HG02798 (cell line): ENCODE results near the gene ADAMTSL2.

Source experiments
- ATAC-seq: cut with Tn5 transposase; IDR thresholded peaks from one replicate; pipeline ENCODE4 v1.9.1; 2021; ENCODE audit warnings: mild to moderate bottlenecking; ENCODE audit not compliant: unreplicated experiment, poor library complexity

ADAMTSL2 gene

DNA sequence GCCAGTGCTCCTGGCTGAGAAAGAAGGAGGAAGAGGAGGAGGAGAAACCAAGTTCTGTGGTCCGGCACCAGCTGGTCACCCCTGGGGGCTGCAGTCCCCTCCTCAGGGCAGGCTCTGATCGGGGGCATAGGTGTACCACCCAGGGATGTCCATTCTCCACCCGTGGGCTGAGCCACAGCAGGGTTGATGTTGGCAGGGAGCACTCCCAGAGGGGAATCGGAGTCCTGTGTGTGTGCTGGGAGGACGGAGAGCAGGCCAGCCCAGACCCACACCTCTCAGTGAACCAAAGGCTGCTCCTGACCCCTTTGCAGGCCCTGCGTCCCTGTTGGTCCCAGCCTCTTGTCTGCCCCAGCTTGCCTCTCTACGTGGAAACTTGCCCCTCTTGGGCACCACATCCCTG lies 4.6 kb upstream of the ADAMTSL2 start:
- ATAC-seq: no peak

DNA sequence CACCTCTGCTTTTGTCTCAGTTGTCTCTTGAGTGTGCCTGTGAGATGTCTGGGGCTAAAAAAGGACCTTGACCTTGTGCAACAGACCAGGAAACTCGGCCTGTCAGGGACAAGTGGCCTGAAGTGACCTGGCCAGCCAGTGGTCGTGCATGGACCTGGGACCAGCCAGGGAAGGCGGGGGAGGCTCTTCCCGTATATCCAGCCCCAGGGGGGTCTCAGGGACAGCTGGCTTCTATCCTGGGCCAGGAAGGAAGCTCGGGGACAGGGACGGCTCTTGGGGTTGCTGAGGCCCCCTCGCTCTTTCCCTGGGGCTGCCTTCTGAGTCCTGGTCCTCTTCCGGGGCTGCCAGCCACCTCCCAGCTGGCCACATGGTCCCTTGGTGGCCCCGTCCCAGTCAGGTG lies 3.2 kb upstream of the ADAMTSL2 start:
- no peak for ATAC-seq

DNA sequence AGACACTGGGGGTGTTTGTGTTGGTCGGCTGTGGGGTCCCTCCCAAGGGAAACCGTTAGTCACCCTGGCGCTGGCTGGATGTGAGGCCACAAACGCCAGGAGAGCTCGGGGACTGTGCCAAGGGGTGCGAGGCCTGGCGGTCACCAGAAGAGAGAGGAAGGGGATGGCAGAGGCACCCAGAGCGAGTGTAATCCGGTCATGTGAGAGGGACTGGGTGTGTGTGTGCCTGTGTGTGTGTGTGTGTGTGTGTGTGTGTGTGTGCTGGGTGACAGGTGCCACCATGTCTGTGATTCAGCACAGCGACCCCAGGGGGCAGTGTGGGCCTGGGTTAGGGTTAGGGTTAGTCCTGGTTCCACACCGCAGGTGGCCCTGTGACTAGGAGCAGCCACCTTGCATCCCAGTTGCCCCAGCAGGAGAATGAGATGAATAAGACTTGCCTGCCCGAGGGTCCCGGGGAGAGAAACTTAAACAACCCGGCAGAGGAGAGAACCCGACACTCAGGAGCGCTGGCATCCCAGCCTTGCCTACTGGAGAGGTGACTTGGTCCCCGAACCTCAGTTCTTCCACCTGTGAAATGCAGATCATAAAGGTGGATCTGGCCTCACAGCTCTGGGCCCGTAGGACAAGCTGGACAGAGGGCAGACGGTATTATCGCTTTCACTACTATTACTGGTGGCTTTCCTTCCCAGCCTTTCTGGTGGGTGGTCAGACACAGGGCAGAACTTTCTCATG lies 1.4 kb upstream of the ADAMTSL2 start:
- ATAC-seq: no peak

DNA sequence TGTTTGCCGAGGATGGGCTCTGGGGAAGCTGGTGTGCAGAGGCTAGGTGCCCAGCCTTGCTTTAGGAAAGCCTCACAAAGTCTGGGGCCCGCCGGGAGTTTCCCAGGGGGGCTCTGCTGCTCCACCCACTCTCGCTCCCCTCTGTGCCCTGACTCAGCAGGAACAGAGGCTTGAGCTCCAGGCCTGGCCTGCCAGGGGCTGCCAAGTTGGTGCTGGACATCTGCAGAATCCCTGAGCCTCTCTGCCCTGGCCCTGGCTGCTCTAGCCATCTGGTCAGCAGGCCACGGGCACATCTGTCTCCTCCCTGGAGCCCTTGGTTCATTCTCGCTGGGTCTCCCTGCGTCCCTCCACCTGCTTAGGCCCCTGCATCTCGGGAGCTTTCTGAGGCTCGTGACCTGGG lies 647 bp upstream of the ADAMTSL2 start:
- ATAC-seq: no peak

DNA sequence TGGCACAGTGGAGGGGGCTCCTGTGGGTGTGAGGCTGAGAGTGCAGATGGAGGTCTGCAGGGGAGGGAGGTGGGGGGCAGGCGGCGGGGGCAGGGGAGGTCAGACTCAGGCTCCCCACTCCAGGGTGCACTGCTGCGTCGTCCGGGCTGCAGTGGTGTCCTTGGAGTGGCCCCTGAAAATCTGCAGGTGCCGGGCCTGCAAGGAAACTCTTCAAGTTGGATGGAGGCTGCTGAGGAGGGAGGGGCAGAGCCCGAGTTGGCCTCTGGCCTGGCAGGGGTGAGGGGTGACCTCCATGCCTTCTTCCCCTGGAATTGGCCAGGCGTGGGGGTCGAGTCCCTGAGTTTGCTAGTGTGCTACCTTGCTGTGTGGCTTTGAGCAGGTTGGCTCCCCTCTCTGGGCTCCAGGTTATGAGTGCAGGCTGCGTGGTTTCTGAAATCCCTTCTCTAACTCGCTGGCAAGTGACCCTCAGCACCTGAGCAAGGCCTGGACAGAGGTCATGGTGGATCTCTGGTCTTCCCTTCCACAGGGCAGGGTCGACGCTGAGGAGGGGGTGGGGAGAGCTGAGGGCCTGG lies 888 bp downstream of the ADAMTSL2 start:
- ATAC-seq: no peak

- no peak for ATAC-seq
These were observed 1.6 kb downstream of the ADAMTSL2 start for GRCh38 chr9:133536080-133536479.

DNA sequence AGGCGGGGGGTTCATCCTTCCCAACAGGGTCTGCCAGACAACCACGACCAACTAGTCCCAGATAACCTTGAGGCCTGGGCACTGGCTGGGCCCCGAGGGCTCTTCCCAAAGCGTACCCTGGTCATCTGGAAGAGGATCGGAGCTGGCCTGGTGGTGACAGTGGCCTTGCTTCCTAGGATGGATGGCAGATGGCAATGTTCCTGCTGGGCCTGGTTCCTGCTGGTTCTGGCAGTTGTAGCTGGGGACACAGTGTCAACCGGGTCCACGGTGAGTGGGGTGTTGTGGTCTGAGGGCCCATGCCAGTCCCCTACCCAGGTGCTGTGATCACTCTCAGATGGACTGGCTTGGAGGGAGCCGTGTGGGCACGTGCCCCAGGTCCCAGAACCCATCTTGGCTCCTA lies 2.0 kb downstream of the ADAMTSL2 start:
- ATAC-seq: no peak

GRCh38 chr9:133537257-133537656 lies 2.8 kb downstream of the ADAMTSL2 start:
- ATAC-seq: no peak

- no peak for ATAC-seq
These were observed 3.7 kb downstream of the ADAMTSL2 start for GRCh38 chr9:133538176-133538575.

- no peak for ATAC-seq
These were observed 4.6 kb downstream of the ADAMTSL2 start for GRCh38 chr9:133538851-133539833.

DNA sequence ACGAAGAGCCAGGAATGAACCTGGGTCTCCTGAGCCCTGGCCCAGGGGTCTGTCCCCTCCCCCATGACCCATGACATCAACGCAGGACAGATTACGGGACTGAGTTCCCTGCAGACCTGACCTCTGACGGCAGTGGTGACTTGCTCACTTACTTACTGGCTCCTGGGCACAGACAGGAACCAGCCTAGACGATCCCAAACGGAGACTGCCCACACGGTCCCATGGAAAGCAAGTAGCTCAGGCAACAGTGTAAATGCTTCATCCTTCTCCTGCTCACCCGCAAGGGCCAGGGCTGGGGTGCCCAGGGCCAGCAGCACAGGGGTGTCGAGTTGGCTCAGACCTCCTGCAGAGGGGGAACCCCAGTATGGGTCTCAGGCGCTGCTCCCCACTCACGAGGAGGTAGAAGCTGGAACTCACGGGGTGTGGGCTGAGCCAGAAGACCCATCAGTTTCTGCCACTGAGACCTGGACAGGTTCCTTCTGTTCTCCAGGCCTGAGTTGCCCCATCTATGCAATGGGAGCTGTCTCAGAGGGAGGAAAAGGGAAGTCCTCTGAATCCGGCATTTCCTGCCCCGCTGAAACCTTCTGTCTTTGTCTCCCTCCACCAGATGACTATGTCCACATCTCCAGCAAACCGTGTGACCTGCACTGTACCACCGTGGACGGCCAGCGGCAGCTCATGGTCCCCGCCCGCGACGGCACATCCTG lies 5.6 kb downstream of the ADAMTSL2 start:
- no peak for ATAC-seq

GRCh38 chr9:133540698-133541025 lies 6.2 kb downstream of the ADAMTSL2 start:
- ATAC-seq: no peak

- ATAC-seq: no peak
These were observed 7.5 kb downstream of the ADAMTSL2 start for GRCh38 chr9:133542002-133542401.

- ATAC-seq: no peak
These were observed 9.4 kb downstream of the ADAMTSL2 start for GRCh38 chr9:133543772-133544467.

DNA sequence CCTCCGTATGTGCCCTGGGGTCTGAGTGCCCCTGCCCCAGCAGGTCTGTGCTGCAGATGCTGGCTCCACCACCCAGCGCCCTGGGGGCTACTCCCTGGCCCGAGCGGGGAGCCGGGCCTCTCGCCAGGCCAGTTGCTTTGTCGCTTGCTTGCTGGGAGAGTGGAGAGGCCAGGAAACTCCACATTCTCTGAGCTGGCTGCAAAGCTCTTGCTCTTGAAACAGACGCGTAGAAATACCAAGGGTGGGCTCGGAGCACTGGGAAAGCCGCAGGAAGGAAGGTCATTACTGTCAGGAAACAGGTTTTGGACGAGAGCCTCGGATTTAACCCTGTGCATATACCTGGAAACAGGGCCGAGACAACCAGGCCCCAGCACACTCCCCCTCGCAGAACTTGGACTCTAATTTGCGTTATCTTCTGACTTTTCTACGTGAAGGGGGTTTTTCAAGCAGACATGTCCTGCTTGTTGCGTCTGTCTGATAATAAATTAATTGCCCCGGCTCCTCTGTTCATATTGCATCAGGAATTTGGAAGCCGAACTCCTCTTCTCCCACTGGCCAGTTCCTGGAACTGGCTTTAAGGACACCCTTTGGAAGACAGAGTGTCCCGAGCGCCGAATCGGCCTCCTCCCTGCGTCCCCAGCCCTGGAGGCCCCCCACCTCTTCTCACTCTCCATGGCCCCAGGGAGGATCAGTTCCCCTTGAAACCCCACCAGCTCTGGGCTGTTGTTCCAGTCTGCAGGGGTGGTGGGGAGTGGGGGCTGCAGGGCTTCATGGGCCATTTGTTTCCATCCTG lies 11.2 kb downstream of the ADAMTSL2 start:
- no peak for ATAC-seq

- ATAC-seq: no peak
These were observed 11.8 kb downstream of the ADAMTSL2 start for GRCh38 chr9:133546287-133546680.

- no peak for ATAC-seq
These were observed 12.6 kb downstream of the ADAMTSL2 start for GRCh38 chr9:133547116-133547515.

DNA sequence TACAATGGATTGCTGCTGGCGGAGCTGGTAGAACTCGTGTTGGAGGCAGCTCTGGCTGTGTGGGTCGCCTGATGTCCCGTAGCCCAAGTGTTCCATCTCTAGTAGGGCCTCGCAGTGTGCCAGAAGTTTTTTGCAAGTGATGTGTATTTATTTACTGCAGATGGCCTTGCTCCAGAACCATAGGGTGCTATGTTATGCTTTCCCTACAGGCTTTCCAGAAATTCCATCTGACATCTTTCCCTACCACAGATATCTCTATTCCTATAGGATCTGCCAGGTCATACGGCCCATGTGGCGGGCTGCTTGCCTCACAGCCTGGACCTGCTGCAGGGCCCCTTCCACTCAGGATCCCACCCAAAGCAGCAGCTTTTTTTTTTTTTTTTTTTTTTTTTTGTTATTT lies 16.9 kb downstream of the ADAMTSL2 start:
- no peak for ATAC-seq

GRCh38 chr9:133552236-133552635 lies 17.7 kb downstream of the ADAMTSL2 start:
- no peak for ATAC-seq
